ENCODE measurements around the gene HOXA4. TPM values are rescaled to one million over a fixed set of nuclear protein-coding genes. Genes with fewer than 3 reads are reported as not detected.

HOXA4 gene
- total RNA-seq, 5 donors from 2014 or later (not counting 1 experiment from before 2014, with no cell fraction given) = 0.25 to 0.38 (median 0.36) TPM; not detected in 2

- Mint-ChIP-seq H3K4me3 (peak overlapping the region in 1 of 3 donors; percentile 58), H3K27me3 (peaks cover 60 to 82% of the 10 kb centered on the region in 2 donors), H3K27ac (peak overlapping the region in 1 of 2 donors; percentile 74), H3K9me3 (no peaks in the 10 kb centered on the region), H3K36me3 (no peaks in the 10 kb centered on the region), H3K4me1 (peaks cover 25 to 33% (median 28%) of the 10 kb centered on the region in 3 donors)
- H3K27me3 ChIP-seq (replicated peaks in 1 of 2; ENCODE audit: control insufficient read depth in 2 of 2, extremely low read depth in 1 of 2, insufficient read depth in 2 of 2, low read length in 1 of 2) = peaks cover 13 to 85% of the 10 kb centered on the region in 2 experiments
- no peaks in the 10 kb centered on the region for H3K36me3 ChIP-seq (ENCODE audit: control insufficient read depth in 2 of 2, extremely low read depth in 1 of 2, insufficient read depth in 1 of 2, low read length in 1 of 2)
- peak overlapping the region in 1 of 2 donors; percentile 65 for H3K4me3 ChIP-seq (ENCODE audit: control insufficient read depth in 1 of 2, extremely low read depth in 1 of 2, low read length in 1 of 2)
- CTCF ChIA-PET = interaction anchor here in 1 of 2 donors (1.1 kb wide), 1 partner anchor 16 kb away, joined by 3 read pairs; no protein-coding TSS in a partner anchor
- ATAC-seq (replicated peaks in 1 of 4) = no peak
- DNase-seq = no peak
- no peak overlapping the region for H3K27ac ChIP-seq (ENCODE audit: low read length)
- POLR2A ChIA-PET = interaction anchor here in 1 of 2 donors (0.6 kb wide), 1 partner anchor 894 kb away, joined by 4 read pairs; no protein-coding TSS in a partner anchor
- peaks cover 4 to 62% of the 10 kb centered on the region in 2 experiments for H3K4me1 ChIP-seq (ENCODE audit: control insufficient read depth in 1 of 2, extremely low read depth in 1 of 2, insufficient read depth in 2 of 2, low read length in 2 of 2)
- no peaks in the 10 kb centered on the region for H3K9me3 ChIP-seq
- 5% methylated on average over 46 of the region's 46 CpGs for WGBS (ENCODE audit: insufficient coverage)
Observed at GRCh38 chr7:27165996-27166530, 35.5 kb upstream of the HOXA4 start.

- DNase-seq (peak in 5 of 35 experiments; percentile 30 to 54 (median 33)), ATAC-seq (replicated peaks in 1 of 4) (no peak)
- peak within 1 kb of the TSS; percentile 48 to 78 for H3K27ac Mint-ChIP-seq
- no peaks in the 10 kb centered on the region for H3K36me3 ChIP-seq (ENCODE audit: control insufficient read depth in 2 of 2, extremely low read depth in 1 of 2, insufficient read depth in 1 of 2, low read length in 1 of 2)
- no peak within 1 kb of the TSS for H3K27ac ChIP-seq (ENCODE audit: low read length)
- no peaks in the 10 kb centered on the region for H3K9me3 ChIP-seq
- no peaks in the 10 kb centered on the region for H3K36me3 Mint-ChIP-seq
- H3K4me3 ChIP-seq (ENCODE audit: control insufficient read depth in 1 of 2, extremely low read depth in 1 of 2, low read length in 1 of 2) = peak within 1 kb of the TSS; percentile 5 to 65
- H3K27me3 ChIP-seq (replicated peaks in 1 of 2; ENCODE audit: control insufficient read depth in 2 of 2, extremely low read depth in 1 of 2, insufficient read depth in 2 of 2, low read length in 1 of 2) = peaks cover 11 to 90% of the 10 kb centered on the region in 2 experiments
- 3% methylated on average over 51 of the region's 82 CpGs for WGBS (ENCODE audit: insufficient coverage)
- H3K27me3 Mint-ChIP-seq = peaks cover 57 to 78% of the 10 kb centered on the region in 2 donors
- POLR2A ChIA-PET = interaction anchor here in 1 of 2 donors (0.6 kb wide), 1 partner anchor 895 kb away, joined by 4 read pairs; no protein-coding TSS in a partner anchor
- CTCF ChIA-PET = interaction anchor here in 1 of 2 donors (0.6 to 1.1 kb wide), 2 partner anchors 15 to 926 kb away, joined by 3 to 5 read pairs; no protein-coding TSS in a partner anchor
- no peaks in the 10 kb centered on the region for H3K9me3 Mint-ChIP-seq
- peaks cover 4 to 69% of the 10 kb centered on the region in 2 experiments for H3K4me1 ChIP-seq (ENCODE audit: control insufficient read depth in 1 of 2, extremely low read depth in 1 of 2, insufficient read depth in 2 of 2, low read length in 2 of 2)
- H3K4me1 Mint-ChIP-seq = peaks cover 26 to 32% (median 27%) of the 10 kb centered on the region in 3 donors
- peak within 1 kb of the TSS; percentile 28 to 58 (median 28) for H3K4me3 Mint-ChIP-seq
Observed at GRCh38 chr7:27165089-27165995, 34.8 kb upstream of the HOXA4 start, which contains the start of gene HOXA9. Gene HOXA9 (minus strand): TSS chr7:27165537. CDS start chr7:27165457, 80 bp downstream.

- 14% methylated on average over 46 of the region's 47 CpGs for WGBS (ENCODE audit: insufficient coverage)
Observed at GRCh38 chr7:27164367-27165088, 34.0 kb upstream of the HOXA4 start.

GRCh38 chr7:27164045-27164366, 33.4 kb upstream of the HOXA4 start:
- H3K4me3 Mint-ChIP-seq = no peak overlapping the region
- Histone ChIP-seq H3K27ac (ENCODE audit: low read length) (no peak overlapping the region), H3K27me3 (replicated peaks in 1 of 2; ENCODE audit: control insufficient read depth in 2 of 2, extremely low read depth in 1 of 2, insufficient read depth in 2 of 2, low read length in 1 of 2) (peaks cover 11 to 90% of the 10 kb centered on the region in 2 experiments), H3K36me3 (ENCODE audit: control insufficient read depth in 2 of 2, extremely low read depth in 1 of 2, insufficient read depth in 1 of 2, low read length in 1 of 2) (no peaks in the 10 kb centered on the region), H3K4me3 (ENCODE audit: control insufficient read depth in 1 of 2, extremely low read depth in 1 of 2, low read length in 1 of 2) (no peak overlapping the region), H3K4me1 (ENCODE audit: control insufficient read depth in 1 of 2, extremely low read depth in 1 of 2, insufficient read depth in 2 of 2, low read length in 2 of 2) (peaks cover 4 to 63% of the 10 kb centered on the region in 2 experiments), H3K9me3 (no peaks in the 10 kb centered on the region)
- H3K36me3 Mint-ChIP-seq = no peaks in the 10 kb centered on the region
- peak overlapping the region in 1 of 2 donors; percentile 54 for H3K27ac Mint-ChIP-seq
- peaks cover 56 to 85% of the 10 kb centered on the region in 2 donors for H3K27me3 Mint-ChIP-seq
- no peak for DNase-seq
- 31% methylated on average over 8 of the region's 12 CpGs for WGBS (ENCODE audit: insufficient coverage)
- peaks cover 30 to 34% (median 34%) of the 10 kb centered on the region in 3 donors for H3K4me1 Mint-ChIP-seq
- ATAC-seq (replicated peaks in 1 of 4) = no peak
- ChIA-PET POLR2A (no interaction called here), CTCF (interaction anchor here in 1 of 2 donors (0.9 kb wide), 1 partner anchor 309 kb away, joined by 4 read pairs; no protein-coding TSS in a partner anchor)
- no peaks in the 10 kb centered on the region for H3K9me3 Mint-ChIP-seq

More at GRCh38 chr7:27164367-27165088, 34.0 kb upstream of the HOXA4 start:
- Histone ChIP-seq H3K27me3 (replicated peaks in 1 of 2; ENCODE audit: control insufficient read depth in 2 of 2, extremely low read depth in 1 of 2, insufficient read depth in 2 of 2, low read length in 1 of 2) (peaks cover 11 to 90% of the 10 kb centered on the region in 2 experiments), H3K36me3 (ENCODE audit: control insufficient read depth in 2 of 2, extremely low read depth in 1 of 2, insufficient read depth in 1 of 2, low read length in 1 of 2) (no peaks in the 10 kb centered on the region), H3K4me1 (ENCODE audit: control insufficient read depth in 1 of 2, extremely low read depth in 1 of 2, insufficient read depth in 2 of 2, low read length in 2 of 2) (peaks cover 4 to 68% of the 10 kb centered on the region in 2 experiments), H3K4me3 (ENCODE audit: control insufficient read depth in 1 of 2, extremely low read depth in 1 of 2, low read length in 1 of 2) (peak overlapping the region in 1 of 2 donors; percentile 65), H3K27ac (ENCODE audit: low read length) (no peak overlapping the region), H3K9me3 (no peaks in the 10 kb centered on the region)
- Mint-ChIP-seq H3K4me1 (peaks cover 29 to 34% (median 34%) of the 10 kb centered on the region in 3 donors), H3K27ac (peak overlapping the region in 1 of 2 donors; percentile 78), H3K27me3 (peaks cover 54 to 82% of the 10 kb centered on the region in 2 donors), H3K9me3 (no peaks in the 10 kb centered on the region), H3K36me3 (no peaks in the 10 kb centered on the region), H3K4me3 (peak overlapping the region in 2 of 3 donors; percentile 28 to 31)
- ChIA-PET POLR2A (no interaction called here), CTCF (no interaction called here)
- ATAC-seq (replicated peaks in 1 of 4) (no peak), DNase-seq (no peak)

- peaks cover 56 to 83% of the 10 kb centered on the region in 2 donors for H3K27me3 Mint-ChIP-seq
- Histone ChIP-seq H3K4me1 (ENCODE audit: control insufficient read depth in 1 of 2, extremely low read depth in 1 of 2, insufficient read depth in 2 of 2, low read length in 2 of 2) (peaks cover 2 to 61% of the 10 kb centered on the region in 2 experiments), H3K4me3 (ENCODE audit: control insufficient read depth in 1 of 2, extremely low read depth in 1 of 2, low read length in 1 of 2) (no peak overlapping the region), H3K27me3 (replicated peaks in 1 of 2; ENCODE audit: control insufficient read depth in 2 of 2, extremely low read depth in 1 of 2, insufficient read depth in 2 of 2, low read length in 1 of 2) (peaks cover 13 to 90% of the 10 kb centered on the region in 2 experiments), H3K9me3 (no peaks in the 10 kb centered on the region), H3K36me3 (ENCODE audit: control insufficient read depth in 2 of 2, extremely low read depth in 1 of 2, insufficient read depth in 1 of 2, low read length in 1 of 2) (no peaks in the 10 kb centered on the region), H3K27ac (ENCODE audit: low read length) (no peak overlapping the region)
- ChIA-PET POLR2A (interaction anchor here in 1 of 2 donors (0.6 to 0.7 kb wide), 2 partner anchors 10 to 718 kb away, joined by 3 to 4 read pairs; no protein-coding TSS in a partner anchor), CTCF (interaction anchor here (0.6 to 3.6 kb wide), 17 partner anchors 8 to 1306 kb away, joined by 3 to 59 read pairs (median 4); partner anchors contain the start of gene HOXA3 (in 1 of the 2))
- H3K27ac Mint-ChIP-seq = no peak overlapping the region
- no peaks in the 10 kb centered on the region for H3K36me3 Mint-ChIP-seq
- H3K4me3 Mint-ChIP-seq = no peak overlapping the region
- WGBS (ENCODE audit: insufficient coverage) = 46% methylated on average over 18 of the region's 24 CpGs
- H3K4me1 Mint-ChIP-seq = peaks cover 30 to 33% (median 32%) of the 10 kb centered on the region in 3 donors
- no peaks in the 10 kb centered on the region for H3K9me3 Mint-ChIP-seq
- ATAC-seq (replicated peaks in 1 of 4) (no peak), DNase-seq (no peak)
Observed at GRCh38 chr7:27163288-27164044, 32.9 kb upstream of the HOXA4 start.
